Memory B cell (primary cell): ENCODE measurements around the gene FCHSD2.
"Not testable (repeated sequence)": the region's sequence is repeated elsewhere in the genome, so short reads cannot be mapped to it uniquely, and the experiment has no call there.

Source experiments
- ATAC-seq: fragments of 150-1000 bp; cut with Tn5 transposase; 2 replicates; pipeline ENCODE4 v1.10.0; 2021; ENCODE audit warnings: low read depth, mild to moderate bottlenecking, moderate library complexity
- DNase-seq, 2 donors: peaks; one replicate each; pipeline ENCODE4 v3.0.0; 2022; ENCODE audit warnings: low spot score in 2 of 2
- H3K27ac Mint-ChIP-seq: one replicate; pipeline ENCODE4 v1.8.0; 2022; ENCODE audit warnings: mild to moderate bottlenecking, moderate library complexity, mixed read lengths
- H3K27me3 Mint-ChIP-seq: one replicate; pipeline ENCODE4 v1.8.0; 2022; ENCODE audit warnings: mixed read lengths
- H3K36me3 Mint-ChIP-seq: one replicate; pipeline ENCODE4 v1.8.0; 2022; ENCODE audit warnings: mild to moderate bottlenecking, mixed read lengths
- H3K4me1 Mint-ChIP-seq: one replicate; pipeline ENCODE4 v1.8.0; 2022; ENCODE audit warnings: mixed read lengths
- H3K4me3 Mint-ChIP-seq: one replicate; pipeline ENCODE4 v1.8.0; 2022; ENCODE audit warnings: mild to moderate bottlenecking, moderate library complexity, mixed read lengths
- H3K9me3 Mint-ChIP-seq: one replicate; pipeline ENCODE4 v1.8.0; 2022; ENCODE audit warnings: mixed read lengths

The FCHSD2 gene

DNA sequence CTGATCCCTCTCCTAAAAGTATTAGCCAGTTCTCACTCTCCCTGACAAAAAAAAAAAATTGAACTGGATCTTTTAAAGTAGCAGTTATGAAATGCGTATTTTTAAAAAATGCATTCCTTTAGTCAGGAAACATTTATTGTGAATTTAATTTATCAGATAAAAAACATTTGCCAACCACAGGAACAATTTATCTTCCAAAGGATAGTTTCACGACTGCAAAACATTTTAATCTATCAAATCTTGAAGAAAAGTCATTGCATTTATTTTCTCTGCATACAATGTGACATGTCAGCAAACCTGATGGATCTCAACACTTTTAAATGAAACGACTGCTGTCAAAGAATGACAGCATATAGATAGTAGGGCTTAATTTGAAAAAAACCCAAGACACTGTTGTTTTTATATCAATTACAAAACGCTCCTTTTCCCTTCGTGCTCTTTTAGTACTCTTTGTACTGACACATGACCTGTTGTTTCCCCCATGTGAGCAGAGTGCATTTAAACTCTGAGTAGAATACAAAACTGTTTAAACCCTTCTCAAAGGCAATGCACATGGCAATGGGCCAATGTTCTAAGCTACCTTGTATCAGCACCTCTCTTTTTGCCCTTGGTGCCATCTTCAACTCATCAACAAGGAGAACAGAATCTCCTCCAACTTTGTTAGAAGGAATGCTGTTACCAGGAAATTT lies 220.9 kb downstream of the FCHSD2 start:
- H3K4me3 Mint-ChIP-seq, result no peak overlapping the region
- ATAC-seq, result no peak
- peaks cover 13% of the 10 kb centered on the region for H3K4me1 Mint-ChIP-seq
- no peaks in the 10 kb centered on the region for H3K9me3 Mint-ChIP-seq
- H3K27ac Mint-ChIP-seq, result peak overlapping the region; percentile 79
- no peak for DNase-seq
- H3K27me3 Mint-ChIP-seq, result no peaks in the 10 kb centered on the region
- peaks cover 28% of the 10 kb centered on the region for H3K36me3 Mint-ChIP-seq

DNA sequence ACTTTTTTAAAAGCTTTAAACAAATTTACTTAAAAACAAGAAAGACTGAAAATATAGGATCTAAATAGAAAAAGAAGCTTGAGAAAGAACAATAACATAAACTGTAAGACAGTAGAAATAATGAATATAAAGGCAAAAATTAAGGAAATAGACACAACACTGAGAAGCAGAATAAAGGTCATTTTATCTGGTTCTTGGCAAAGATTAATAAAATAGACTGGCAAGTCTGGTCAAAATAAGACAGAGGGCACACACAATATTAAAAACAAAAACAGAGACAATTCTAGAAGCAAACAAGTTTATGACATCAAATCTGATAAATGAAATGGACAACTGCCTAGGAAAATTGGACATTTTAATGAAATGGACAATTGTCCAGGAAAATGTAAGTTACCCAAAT lies 222.1 kb downstream of the FCHSD2 start:
- Mint-ChIP-seq H3K9me3 (no peaks in the 10 kb centered on the region), H3K27me3 (no peaks in the 10 kb centered on the region), H3K4me1 (peaks cover 8% of the 10 kb centered on the region), H3K27ac (no peak overlapping the region), H3K36me3 (peaks cover 32% of the 10 kb centered on the region), H3K4me3 (no peak overlapping the region)
- ATAC-seq (no peak), DNase-seq (no peak)

DNA sequence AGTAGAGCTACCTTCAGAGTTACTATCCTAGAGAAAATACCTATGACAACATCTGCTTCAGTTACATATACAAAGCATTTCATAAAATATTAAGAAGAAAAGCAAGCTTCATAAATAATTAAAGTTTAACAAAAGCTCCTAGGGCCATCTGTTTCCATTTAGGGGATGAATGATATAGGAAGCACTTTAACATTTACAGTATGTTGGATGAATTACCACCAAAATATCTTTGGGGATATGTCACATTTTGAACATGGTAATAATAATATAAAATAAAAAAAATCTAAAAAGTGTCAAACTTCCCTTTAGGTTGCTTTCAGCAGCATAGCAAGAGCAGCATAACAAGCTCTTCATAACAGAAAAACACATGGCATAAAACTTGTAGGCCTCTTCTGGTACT lies 223.3 kb downstream of the FCHSD2 start:
- no peaks in the 10 kb centered on the region for H3K9me3 Mint-ChIP-seq
- H3K27ac Mint-ChIP-seq, result no peak overlapping the region
- peaks cover 4% of the 10 kb centered on the region for H3K4me1 Mint-ChIP-seq
- no peaks in the 10 kb centered on the region for H3K27me3 Mint-ChIP-seq
- no peak for ATAC-seq
- H3K36me3 Mint-ChIP-seq, result peaks cover 41% of the 10 kb centered on the region
- no peak overlapping the region for H3K4me3 Mint-ChIP-seq
- no peak for DNase-seq

DNA sequence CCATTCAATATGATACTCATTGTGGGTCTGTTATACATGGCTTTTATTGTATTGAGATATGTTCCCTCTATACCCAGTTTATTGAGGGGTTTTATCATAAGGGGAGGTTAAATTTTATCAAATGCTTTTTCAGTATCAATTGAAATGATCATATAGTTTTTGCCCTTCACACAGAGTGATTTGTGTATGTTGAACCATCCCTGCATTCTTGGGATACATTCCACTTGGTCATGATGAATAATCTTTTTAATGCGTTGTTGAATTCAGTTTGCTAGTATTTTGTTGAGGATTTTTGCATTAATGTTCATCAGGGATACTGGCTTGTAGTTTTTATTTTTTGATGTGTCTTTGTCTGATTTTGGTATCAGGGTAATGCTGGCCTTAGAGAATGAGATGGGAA lies 229.9 kb downstream of the FCHSD2 start:
- Mint-ChIP-seq H3K27me3 (no peaks in the 10 kb centered on the region), H3K4me3 (no peak overlapping the region), H3K9me3 (peaks cover 3% of the 10 kb centered on the region), H3K36me3 (peaks cover 62% of the 10 kb centered on the region), H3K27ac (no peak overlapping the region), H3K4me1 (no peaks in the 10 kb centered on the region)
- DNase-seq (no peak), ATAC-seq (no peak)

DNA sequence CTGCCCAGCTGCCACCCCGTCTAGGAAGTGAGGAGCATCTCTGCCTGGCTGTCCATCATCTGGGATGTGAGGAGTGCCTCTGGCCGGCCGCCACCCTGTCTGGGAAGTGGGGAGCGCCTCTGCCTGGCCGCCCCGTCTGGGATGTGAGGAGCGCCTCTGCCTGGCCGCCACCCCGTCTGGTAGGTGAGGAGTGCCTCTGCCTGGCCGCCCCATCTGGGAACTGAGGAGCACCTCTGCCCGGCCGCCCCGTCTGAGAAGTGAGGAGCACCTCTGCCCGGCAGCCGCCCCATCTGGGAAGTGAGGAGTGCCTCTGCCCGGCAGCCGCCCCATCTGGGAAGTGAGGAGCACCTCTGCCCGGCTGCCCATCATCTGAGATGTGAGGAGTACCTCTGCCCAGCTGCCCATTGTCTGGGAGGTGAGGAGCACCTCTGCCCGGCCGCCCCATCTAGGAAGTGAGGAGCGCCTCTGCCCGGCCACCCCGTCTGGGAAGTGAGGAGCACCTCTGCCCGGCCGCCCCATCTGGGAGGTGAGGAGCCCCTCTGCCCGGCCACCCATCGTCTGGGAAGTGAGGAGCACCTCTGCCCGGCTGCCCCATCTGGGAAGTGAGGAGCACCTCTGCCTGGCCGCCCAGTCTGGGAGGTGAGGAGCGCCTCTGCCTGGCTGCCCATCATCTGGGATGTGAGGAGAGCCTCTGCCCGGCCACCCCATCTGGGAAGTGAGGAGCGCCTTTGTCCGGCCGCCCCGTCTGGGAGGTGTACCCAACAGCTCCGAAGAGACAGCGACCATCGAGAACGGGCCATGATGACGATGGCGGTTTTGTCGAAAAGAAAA lies 232.3 kb downstream of the FCHSD2 start:
- peaks cover 66% of the 10 kb centered on the region for H3K36me3 Mint-ChIP-seq
- not testable (repeated sequence) for H3K4me1 Mint-ChIP-seq, H3K27ac Mint-ChIP-seq, H3K9me3 Mint-ChIP-seq, ATAC-seq, DNase-seq, H3K4me3 Mint-ChIP-seq, H3K27me3 Mint-ChIP-seq

DNA sequence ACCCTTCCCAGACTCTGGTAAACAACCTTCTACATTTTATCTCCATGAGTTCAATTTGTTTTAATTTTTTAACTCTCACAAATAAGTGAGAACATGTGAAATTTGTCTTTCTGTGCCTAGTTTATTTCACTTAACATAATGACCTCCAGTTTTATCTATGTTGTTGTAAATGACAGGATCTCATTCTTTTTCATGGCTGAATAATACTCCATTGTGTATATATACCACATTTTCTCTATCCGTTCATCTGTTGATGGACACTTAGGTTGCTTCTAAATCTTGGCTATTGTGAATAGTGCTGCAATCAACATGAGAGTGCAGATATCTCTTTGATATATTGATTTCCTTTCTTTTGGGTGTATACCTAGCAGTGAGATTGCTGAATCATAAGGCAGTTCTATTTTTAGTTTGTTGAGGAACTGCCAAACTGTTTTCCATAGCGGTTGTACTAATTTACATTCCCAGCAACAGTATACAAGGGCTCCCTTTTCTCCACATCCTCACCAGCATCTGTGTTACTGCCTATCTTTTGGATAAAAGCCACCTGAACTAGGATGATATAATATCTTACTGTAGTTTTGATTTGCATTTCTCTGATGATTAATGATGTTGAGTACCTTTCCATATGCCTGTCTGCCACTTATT lies 234.0 kb downstream of the FCHSD2 start:
- Mint-ChIP-seq H3K27ac (peak overlapping the region; percentile 28), H3K27me3 (no peaks in the 10 kb centered on the region), H3K4me3 (no peak overlapping the region), H3K4me1 (no peaks in the 10 kb centered on the region), H3K36me3 (peaks cover 64% of the 10 kb centered on the region), H3K9me3 (peaks cover 3% of the 10 kb centered on the region)
- no peak for DNase-seq
- ATAC-seq, result no peak

DNA sequence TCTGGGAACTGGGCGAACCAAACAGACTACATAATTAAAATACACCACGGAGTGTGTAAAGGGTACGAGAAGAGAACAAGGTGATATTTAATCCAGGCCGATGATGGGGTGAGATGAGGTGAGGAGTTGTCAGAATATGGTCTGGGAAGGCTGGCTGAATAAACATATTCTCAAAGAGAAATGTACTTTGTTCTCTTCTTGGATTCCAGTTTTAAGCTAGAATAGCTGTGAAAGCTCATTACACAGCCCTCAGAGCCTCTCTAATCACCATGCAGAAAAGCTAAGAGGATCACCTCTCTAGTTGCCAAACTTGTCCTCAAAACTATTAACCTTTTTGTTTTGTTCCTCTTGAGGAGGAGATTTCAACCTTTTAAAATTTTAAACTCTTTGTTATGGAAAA lies 238.1 kb downstream of the FCHSD2 start:
- ATAC-seq (no peak), DNase-seq (no peak)
- Mint-ChIP-seq H3K27me3 (no peaks in the 10 kb centered on the region), H3K4me1 (no peaks in the 10 kb centered on the region), H3K4me3 (no peak overlapping the region), H3K27ac (peak overlapping the region; percentile 35), H3K9me3 (peaks cover 3% of the 10 kb centered on the region), H3K36me3 (peaks cover 53% of the 10 kb centered on the region)

DNA sequence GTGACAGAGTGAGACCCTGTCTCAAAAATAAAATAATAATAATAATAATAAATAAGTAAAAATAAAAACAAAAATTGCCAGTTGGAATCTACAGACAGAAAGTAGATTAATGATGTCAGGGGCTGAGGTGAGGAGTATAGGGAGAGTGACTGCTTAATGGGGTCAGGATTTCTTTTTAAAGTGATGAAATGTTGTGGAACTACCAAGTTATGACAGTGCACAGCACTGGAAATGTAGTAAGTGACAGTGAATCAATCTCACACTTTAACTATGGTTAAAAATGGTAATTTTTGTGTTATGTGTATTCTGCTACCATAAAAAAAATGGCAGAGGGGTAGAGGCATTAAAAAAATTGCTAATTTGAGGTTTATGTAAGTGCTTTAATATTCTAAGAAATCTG lies 240.7 kb downstream of the FCHSD2 start:
- ATAC-seq (no peak), DNase-seq (no peak)
- no peaks in the 10 kb centered on the region for H3K9me3 Mint-ChIP-seq
- H3K4me3 Mint-ChIP-seq, result no peak overlapping the region
- no peaks in the 10 kb centered on the region for H3K4me1 Mint-ChIP-seq
- peaks cover 37% of the 10 kb centered on the region for H3K36me3 Mint-ChIP-seq
- H3K27ac Mint-ChIP-seq, result peak overlapping the region; percentile 24
- H3K27me3 Mint-ChIP-seq, result no peaks in the 10 kb centered on the region

DNA sequence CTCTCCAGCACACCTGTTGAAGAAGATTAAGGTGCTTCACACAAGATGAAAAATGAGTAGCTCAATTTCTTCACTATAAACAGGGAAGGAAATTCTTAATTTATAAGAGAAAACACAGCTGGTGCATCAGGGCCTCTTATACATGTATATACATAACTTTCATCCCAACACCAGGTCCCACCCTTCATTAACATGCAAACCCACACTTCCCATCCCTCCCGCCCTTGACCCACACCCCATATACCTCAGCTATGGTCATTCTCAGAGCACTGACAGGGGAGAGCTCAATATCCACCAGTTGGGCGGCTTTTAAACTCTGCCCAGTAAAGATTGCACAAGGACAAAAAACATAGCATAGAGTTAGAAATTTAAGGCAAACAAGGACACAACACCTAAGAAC lies 242.1 kb downstream of the FCHSD2 start:
- peaks cover 30% of the 10 kb centered on the region for H3K36me3 Mint-ChIP-seq
- H3K27me3 Mint-ChIP-seq, result no peaks in the 10 kb centered on the region
- no peak overlapping the region for H3K4me3 Mint-ChIP-seq
- ATAC-seq, result no peak
- H3K27ac Mint-ChIP-seq, result peak overlapping the region; percentile 31
- no peaks in the 10 kb centered on the region for H3K4me1 Mint-ChIP-seq
- H3K9me3 Mint-ChIP-seq, result no peaks in the 10 kb centered on the region
- DNase-seq, result no peak

DNA sequence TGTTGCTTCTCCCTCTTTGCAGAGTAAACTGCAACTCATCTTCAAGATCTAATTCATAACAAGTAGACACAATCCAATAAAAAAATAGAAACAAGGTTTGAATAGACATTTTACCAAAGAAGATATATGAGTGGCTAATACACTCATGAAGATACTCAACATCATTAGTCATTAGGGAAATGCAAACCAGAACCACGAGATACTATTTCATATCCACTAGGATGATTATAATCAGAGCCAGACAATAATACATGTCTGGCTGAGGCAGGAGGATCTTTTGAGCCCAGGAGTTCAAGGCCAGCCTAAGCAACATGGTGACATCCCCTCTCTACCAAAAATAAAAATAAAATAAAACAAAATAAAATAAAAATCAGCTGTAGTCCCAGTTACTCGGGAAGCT lies 242.9 kb downstream of the FCHSD2 start:
- DNase-seq, result no peak
- no peaks in the 10 kb centered on the region for H3K4me1 Mint-ChIP-seq

DNA sequence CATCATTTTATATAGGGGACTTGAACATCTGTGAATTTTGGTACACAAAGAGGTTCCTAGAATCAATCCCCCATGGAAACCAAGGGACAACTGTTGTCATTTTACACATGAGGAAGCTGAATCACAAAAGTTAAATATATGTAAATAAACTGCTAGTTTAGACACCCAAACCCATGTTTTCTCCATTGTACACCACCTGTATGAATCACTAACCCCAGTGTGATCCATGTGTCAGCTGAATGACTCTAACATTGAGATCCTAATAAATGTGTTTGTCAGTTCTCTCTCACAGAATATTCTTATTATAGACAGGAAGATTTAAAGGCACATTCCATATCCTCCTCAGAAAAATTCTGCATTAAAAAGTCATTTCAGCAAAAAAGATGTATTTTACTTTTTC lies 244.6 kb downstream of the FCHSD2 start:
- Mint-ChIP-seq H3K4me1 (no peaks in the 10 kb centered on the region), H3K27me3 (no peaks in the 10 kb centered on the region), H3K27ac (no peak overlapping the region), H3K4me3 (no peak overlapping the region), H3K9me3 (no peaks in the 10 kb centered on the region), H3K36me3 (peaks cover 19% of the 10 kb centered on the region)
- no peak for ATAC-seq
- DNase-seq, result no peak

More for the DNA sequence above, 242.9 kb downstream of the FCHSD2 start:
- Mint-ChIP-seq H3K27me3 (no peaks in the 10 kb centered on the region), H3K4me3 (no peak overlapping the region), H3K9me3 (no peaks in the 10 kb centered on the region), H3K27ac (no peak overlapping the region), H3K36me3 (peaks cover 27% of the 10 kb centered on the region)
- ATAC-seq, result no peak

DNA sequence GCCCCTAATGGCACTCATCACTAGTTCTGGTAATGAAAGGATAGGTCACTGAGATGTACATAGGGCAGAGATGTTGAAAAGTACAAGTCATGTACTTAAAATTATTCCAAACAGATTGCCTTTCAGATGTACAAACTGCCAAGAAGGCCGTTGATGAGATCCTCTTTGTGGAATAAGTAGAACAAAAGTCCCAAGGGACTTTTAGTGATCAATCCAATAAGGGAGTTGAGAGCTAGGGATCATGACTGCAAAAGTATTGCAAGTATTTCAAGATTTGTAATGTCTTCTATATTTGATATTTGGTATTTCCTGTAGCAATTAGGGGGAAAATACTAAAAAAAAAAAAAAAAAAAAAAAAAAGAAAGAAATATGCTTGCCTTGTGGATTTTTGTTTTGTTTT lies 245.7 kb downstream of the FCHSD2 start:
- Mint-ChIP-seq H3K4me1 (no peaks in the 10 kb centered on the region), H3K4me3 (no peak overlapping the region), H3K27me3 (no peaks in the 10 kb centered on the region), H3K27ac (peak overlapping the region; percentile 58), H3K9me3 (no peaks in the 10 kb centered on the region), H3K36me3 (peaks cover 22% of the 10 kb centered on the region)
- DNase-seq (no peak), ATAC-seq (no peak)

DNA sequence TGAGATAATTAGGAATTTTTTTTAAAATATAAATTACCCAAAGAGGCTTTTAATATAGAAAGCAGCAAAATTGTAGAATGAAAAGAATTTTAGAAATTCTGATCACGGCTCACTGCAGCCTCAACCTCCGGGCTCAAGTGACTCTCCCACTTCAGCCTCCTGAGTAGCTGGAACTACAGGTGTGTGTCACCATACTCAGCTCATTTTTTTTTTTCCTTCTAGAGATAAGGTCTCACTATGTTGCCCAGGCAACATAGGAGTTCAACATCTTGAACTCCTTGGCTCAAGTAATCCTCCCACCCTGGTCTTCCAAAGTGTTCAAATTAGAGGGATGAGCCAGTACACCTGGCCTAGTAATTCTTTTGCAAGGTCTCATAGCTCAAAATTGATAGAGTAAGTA lies 251.2 kb downstream of the FCHSD2 start:
- Mint-ChIP-seq H3K9me3 (no peaks in the 10 kb centered on the region), H3K4me3 (no peak overlapping the region), H3K27ac (peak overlapping the region; percentile 79), H3K27me3 (no peaks in the 10 kb centered on the region), H3K4me1 (peaks cover 3% of the 10 kb centered on the region), H3K36me3 (peaks cover 27% of the 10 kb centered on the region)
- no peak for ATAC-seq
- DNase-seq, result no peak

DNA sequence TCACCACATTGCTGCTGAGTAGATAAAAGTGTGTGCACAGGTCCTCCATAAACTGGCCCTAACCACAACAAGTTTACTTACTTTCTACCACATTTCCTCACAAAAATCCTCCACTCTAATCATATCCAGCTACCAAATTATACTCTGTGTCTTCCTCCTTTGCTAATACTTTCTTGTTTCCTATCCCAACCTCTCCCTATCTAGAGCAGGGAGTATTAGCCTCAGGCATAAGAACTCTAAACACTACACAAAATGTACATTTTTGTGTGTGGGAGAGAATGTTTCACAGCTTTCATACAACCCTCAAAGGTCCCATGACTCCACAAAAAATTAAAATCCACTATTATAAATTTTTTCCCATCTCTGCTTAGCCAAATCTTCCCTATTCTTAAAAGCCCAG lies 255.5 kb downstream of the FCHSD2 start:
- Mint-ChIP-seq H3K9me3 (no peaks in the 10 kb centered on the region), H3K4me3 (no peak overlapping the region), H3K27me3 (no peaks in the 10 kb centered on the region), H3K27ac (peak overlapping the region; percentile 70), H3K36me3 (peaks cover 44% of the 10 kb centered on the region), H3K4me1 (peaks cover 3% of the 10 kb centered on the region)
- DNase-seq, result no peak
- ATAC-seq, result no peak
